Endodermal cell (in vitro differentiated cells): ENCODE measurements around the gene SLC26A6. TPM values are rescaled to one million over a fixed set of nuclear protein-coding genes. Genes with fewer than 3 reads are reported as not detected.

ENCODE experiments used
- DNase-seq: peaks from one replicate; pipeline ENCODE4 v3.0.0-alpha.2; 2017
- H3K27ac ChIP-seq: 2 replicates; pipeline ENCODE4 v1.5.1; 2013; ENCODE audit warnings: mild to moderate bottlenecking, low read depth, low read length, moderate library complexity
- H3K27me3 ChIP-seq: 2 replicates; pipeline ENCODE4 v1.6.1; 2013; ENCODE audit warnings: mild to moderate bottlenecking, low read length, moderate library complexity; ENCODE audit not compliant: insufficient read depth, control insufficient read depth, poor library complexity, severe bottlenecking
- H3K36me3 ChIP-seq: 2 replicates; pipeline ENCODE4 v1.7.0; 2013; ENCODE audit warnings: mild to moderate bottlenecking, low read length, moderate library complexity; ENCODE audit not compliant: control insufficient read depth, insufficient read depth
- H3K4me1 ChIP-seq: one replicate; pipeline ENCODE4 v1.7.0; 2013; ENCODE audit warnings: low read length; ENCODE audit not compliant: control insufficient read depth, insufficient read depth
- H3K4me3 ChIP-seq: 2 replicates; pipeline ENCODE4 v1.5.1; 2013; ENCODE audit warnings: mild to moderate bottlenecking, low read length, moderate library complexity
- H3K9ac ChIP-seq: 2 replicates; pipeline ENCODE4 v1.6.1; 2013; ENCODE audit warnings: mild to moderate bottlenecking, low read length, moderate library complexity; ENCODE audit not compliant: poor library complexity, severe bottlenecking; ENCODE audit errors: extremely low read depth
- H3K9me3 ChIP-seq: 2 replicates; pipeline ENCODE4 v1.6.1; 2013; ENCODE audit warnings: mild to moderate bottlenecking, low read length, moderate library complexity; ENCODE audit not compliant: control insufficient read depth
- H3K27ac Mint-ChIP-seq: 2 replicates; pipeline ENCODE4 v1.8.0; 2020; ENCODE audit warnings: mixed read lengths
- H3K27me3 Mint-ChIP-seq: 2 replicates; pipeline ENCODE4 v1.8.0; 2021; ENCODE audit warnings: mild to moderate bottlenecking, mixed read lengths; ENCODE audit not compliant: insufficient read depth
- H3K36me3 Mint-ChIP-seq: 2 replicates; pipeline ENCODE4 v1.8.0; 2020; ENCODE audit warnings: low read depth, mixed read lengths
- H3K4me1 Mint-ChIP-seq: 2 replicates; pipeline ENCODE4 v1.8.0; 2020; ENCODE audit warnings: mixed read lengths
- H3K4me3 Mint-ChIP-seq: 2 replicates; pipeline ENCODE4 v1.8.0; 2020; ENCODE audit warnings: mild to moderate bottlenecking, moderate library complexity, mixed read lengths
- H3K9me3 Mint-ChIP-seq: 2 replicates; pipeline ENCODE4 v1.8.0; 2020; ENCODE audit warnings: mild to moderate bottlenecking, mixed read lengths
- WGBS, 2 experiments: methylation state at CpG; one replicate each; pipeline versions ENCODE4 v1.1.5 to v1.1.7; 2013; ENCODE audit warnings: missing lambda C conversion rate in 2 of 2, mixed read lengths in 1 of 2; ENCODE audit not compliant: insufficient coverage in 1 of 2, insufficient read length in 1 of 2; 5-methylcytosine and 5-hydroxymethylcytosine counted together
- total RNA-seq, 2 donors: library from RNA; stranded (reverse); fragmentation: NEBNext Ultra II Directional in 1 of 2; extraction: Animal tissue kit (Norgen Biotek cat#: 25700) in 1 of 2; gene quantifications; 2 replicates in 1 of 2; 3 replicates in 1 of 2; pipeline ENCODE4 v1.2.1, GENCODE V29; 2021
- TF ChIP-seq, protein P1 (sequence below): fragments of 200-600 bp; sonication (generic); conservative IDR thresholded peaks from 2 replicates; pipeline ENCODE4 v1.5.0; 2021; ENCODE audit warnings: antibody characterized with exemption, mild to moderate bottlenecking

Gene SLC26A6
- total RNA-seq, 2 donors from 2014 or later, result 65.1 to 75.6 TPM

DNA sequence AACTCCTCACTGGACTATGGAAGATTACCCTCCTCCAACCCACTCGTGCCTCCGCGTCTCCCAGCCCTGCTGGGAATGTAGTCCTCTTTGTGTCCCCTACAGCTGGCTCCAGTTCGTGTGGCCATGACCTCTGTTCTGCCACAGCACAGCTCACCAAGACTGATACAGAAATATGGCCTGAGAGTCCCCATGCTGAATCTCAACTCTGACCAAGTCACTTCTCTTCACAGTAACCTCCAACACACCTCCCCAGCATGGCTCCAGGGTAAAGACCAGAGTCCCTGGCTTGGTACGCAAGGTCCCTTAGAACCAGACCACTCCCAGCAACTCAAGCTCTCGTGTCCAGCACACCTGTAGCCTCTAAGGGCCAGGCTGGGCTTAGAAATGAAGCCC lies 37.9 kb downstream of the SLC26A6 start:
- Histone ChIP-seq H3K4me3 (no peak overlapping the region), H3K27me3 (peaks cover 17% of the 10 kb centered on the region), H3K9ac (no peak overlapping the region), H3K27ac (no peak overlapping the region), H3K9me3 (no peaks in the 10 kb centered on the region), H3K4me1 (no peaks in the 10 kb centered on the region), H3K36me3 (peaks cover 34% of the 10 kb centered on the region)
- Mint-ChIP-seq H3K27ac (peak overlapping the region; percentile 53), H3K36me3 (peaks cover 42% of the 10 kb centered on the region), H3K4me3 (no peak overlapping the region), H3K4me1 (peaks cover 13% of the 10 kb centered on the region), H3K9me3 (no peaks in the 10 kb centered on the region), H3K27me3 (peaks cover 9% of the 10 kb centered on the region)
- 94% methylated on average over 6 of the region's 6 CpGs for WGBS, 2 experiments
- TF ChIP-seq, protein P1, sequence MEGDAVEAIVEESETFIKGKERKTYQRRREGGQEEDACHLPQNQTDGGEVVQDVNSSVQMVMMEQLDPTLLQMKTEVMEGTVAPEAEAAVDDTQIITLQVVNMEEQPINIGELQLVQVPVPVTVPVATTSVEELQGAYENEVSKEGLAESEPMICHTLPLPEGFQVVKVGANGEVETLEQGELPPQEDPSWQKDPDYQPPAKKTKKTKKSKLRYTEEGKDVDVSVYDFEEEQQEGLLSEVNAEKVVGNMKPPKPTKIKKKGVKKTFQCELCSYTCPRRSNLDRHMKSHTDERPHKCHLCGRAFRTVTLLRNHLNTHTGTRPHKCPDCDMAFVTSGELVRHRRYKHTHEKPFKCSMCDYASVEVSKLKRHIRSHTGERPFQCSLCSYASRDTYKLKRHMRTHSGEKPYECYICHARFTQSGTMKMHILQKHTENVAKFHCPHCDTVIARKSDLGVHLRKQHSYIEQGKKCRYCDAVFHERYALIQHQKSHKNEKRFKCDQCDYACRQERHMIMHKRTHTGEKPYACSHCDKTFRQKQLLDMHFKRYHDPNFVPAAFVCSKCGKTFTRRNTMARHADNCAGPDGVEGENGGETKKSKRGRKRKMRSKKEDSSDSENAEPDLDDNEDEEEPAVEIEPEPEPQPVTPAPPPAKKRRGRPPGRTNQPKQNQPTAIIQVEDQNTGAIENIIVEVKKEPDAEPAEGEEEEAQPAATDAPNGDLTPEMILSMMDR, result no peak
- no peak for DNase-seq

DNA sequence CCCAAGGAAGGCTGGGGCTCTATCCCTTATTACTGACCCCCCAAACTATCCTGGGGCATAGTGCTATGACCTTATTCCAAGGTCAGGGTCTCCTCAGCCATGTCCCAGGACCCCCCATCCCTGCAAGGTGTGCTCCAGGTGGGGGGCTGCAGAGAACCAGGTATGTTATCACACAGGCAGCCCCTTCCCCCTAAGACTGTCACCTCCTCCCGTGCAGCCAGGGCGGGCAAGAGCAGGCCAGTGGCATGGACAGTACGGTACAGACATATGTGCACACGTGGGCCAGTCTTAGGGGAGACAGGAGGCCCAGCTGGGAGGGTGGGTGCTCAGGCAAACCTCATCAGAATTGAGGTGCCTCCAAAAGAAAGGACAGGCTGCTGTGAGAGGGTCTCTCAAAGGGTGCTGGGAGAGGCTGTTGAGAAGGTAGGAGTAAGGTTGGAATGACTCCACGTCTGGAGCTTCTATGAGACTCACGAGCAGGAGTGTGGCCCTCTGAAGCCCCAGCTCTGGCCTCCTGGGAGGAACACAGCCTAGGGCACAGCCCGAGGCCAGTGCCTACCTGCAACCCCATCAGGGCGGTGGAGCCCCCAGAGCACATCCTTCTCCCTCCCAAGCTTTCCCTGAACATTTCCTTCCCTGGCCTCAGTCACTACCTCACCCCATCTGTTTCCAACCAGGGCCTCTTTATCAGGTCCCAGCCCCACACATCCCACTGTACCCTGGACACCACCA lies 38.4 kb downstream of the SLC26A6 start:
- H3K27me3 Mint-ChIP-seq, result peaks cover 9% of the 10 kb centered on the region
- H3K9ac ChIP-seq, result no peak overlapping the region
- peaks cover 38% of the 10 kb centered on the region for H3K36me3 Mint-ChIP-seq
- no peak for DNase-seq
- no peaks in the 10 kb centered on the region for H3K4me1 ChIP-seq
- H3K9me3 Mint-ChIP-seq, result no peaks in the 10 kb centered on the region
- H3K4me1 Mint-ChIP-seq, result peaks cover 13% of the 10 kb centered on the region
- peaks cover 17% of the 10 kb centered on the region for H3K27me3 ChIP-seq
- H3K4me3 ChIP-seq, result no peak overlapping the region
- H3K9me3 ChIP-seq, result no peaks in the 10 kb centered on the region
- H3K36me3 ChIP-seq, result peaks cover 32% of the 10 kb centered on the region
- TF ChIP-seq, protein P1, result no peak
- peak overlapping the region; percentile 53 for H3K27ac Mint-ChIP-seq
- H3K4me3 Mint-ChIP-seq, result no peak overlapping the region
- H3K27ac ChIP-seq, result no peak overlapping the region
- WGBS, 2 experiments, result 89 to 91% methylated on average over 6 to 8 of the region's 8 CpGs

DNA sequence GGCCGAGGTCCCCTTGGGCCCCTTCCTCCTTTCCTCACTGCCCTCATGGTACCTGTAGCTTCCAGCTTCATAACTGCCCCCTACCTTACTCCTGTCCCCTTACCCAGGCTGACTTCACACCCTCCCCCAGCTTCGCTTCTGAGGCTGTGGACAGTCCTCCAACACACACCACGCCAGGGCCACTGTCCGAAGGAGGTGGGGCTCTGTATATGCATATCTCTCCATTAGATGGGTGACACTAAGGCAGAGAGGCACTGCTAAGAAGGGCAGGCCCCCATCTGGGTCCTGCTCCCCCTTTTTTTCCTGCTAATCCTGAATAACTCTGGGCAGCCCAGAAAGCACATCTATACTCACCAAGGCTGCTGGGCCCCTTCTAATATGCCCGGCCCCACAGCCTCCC lies 39.1 kb downstream of the SLC26A6 start:
- Mint-ChIP-seq H3K27me3 (peaks cover 9% of the 10 kb centered on the region), H3K9me3 (no peaks in the 10 kb centered on the region), H3K4me1 (peaks cover 13% of the 10 kb centered on the region), H3K4me3 (no peak overlapping the region), H3K36me3 (peaks cover 33% of the 10 kb centered on the region), H3K27ac (no peak overlapping the region)
- Histone ChIP-seq H3K9me3 (no peaks in the 10 kb centered on the region), H3K36me3 (peaks cover 26% of the 10 kb centered on the region), H3K4me3 (no peak overlapping the region), H3K4me1 (no peaks in the 10 kb centered on the region), H3K9ac (no peak overlapping the region), H3K27me3 (peaks cover 17% of the 10 kb centered on the region), H3K27ac (no peak overlapping the region)
- TF ChIP-seq, protein P1, result no peak
- peak; percentile 58 for DNase-seq
- 79 to 87% methylated on average over 3 to 5 of the region's 5 CpGs for WGBS, 2 experiments
